ENCODE results near the gene OR13G1. TPM values are rescaled to one million over a fixed set of nuclear protein-coding genes. Genes with fewer than 3 reads are reported as not detected.

The OR13G1 gene
- total and polyA plus RNA-seq, 2 donors (not counting 3 experiments of a cell fraction or from before 2014, with no cell fraction given) = not detected

GRCh38 chr1:247646867-247647266 lies 32.7 kb downstream of the OR13G1 start:
- H3K4me2 ChIP-seq (ENCODE audit: insufficient read depth, low read length) = no peak overlapping the region
- intact Hi-C loops (cut with micrococcal nuclease) (no loop called here), dilution Hi-C loops (cut with MboI; ENCODE audit: extremely low pct_ligation_motif_present, low sequenced_read_pairs) (no loop called here)
- no peaks in the 10 kb centered on the region for H4K20me1 ChIP-seq (replicated peaks; ENCODE audit: control insufficient read depth, extremely low read depth, insufficient read depth, low read length)
- no peaks in the 10 kb centered on the region for H3K36me3 ChIP-seq (ENCODE audit: control insufficient read depth in 2 of 2, extremely low read depth in 1 of 2, insufficient read depth in 2 of 2, low read length in 2 of 2)
- H3K9me1 ChIP-seq (replicated peaks; ENCODE audit: control insufficient read depth, extremely low read depth, insufficient read depth, low read length) = no peaks in the 10 kb centered on the region
- H3K27ac ChIP-seq (ENCODE audit: insufficient read depth, low read depth, low read length) = no peak overlapping the region
- H3K4me3 ChIP-seq (replicated peaks in 1 of 3; ENCODE audit: insufficient read depth in 1 of 3, low read depth in 1 of 3, low read length in 3 of 3) = no peak overlapping the region
- no peak for TF ChIP-seq CTCF (IDR thresholded peaks at IDR 0.05; ENCODE audit: extremely low read depth in 1 of 2, insufficient read depth in 1 of 2, low read depth in 1 of 2, low read length in 2 of 2)
- TF ChIP-seq GATA2 (IDR thresholded peaks at IDR 0.05; ENCODE audit: insufficient read depth, insufficient read length, low read depth, low read length) = no peak
- no peak for TF ChIP-seq POLR2A (IDR thresholded peaks at IDR 0.05; ENCODE audit: low read depth, low read length)
- no peak for TF ChIP-seq JUN (IDR thresholded peaks at IDR 0.05; ENCODE audit: borderline replicate concordance, insufficient read depth, insufficient read length, low read depth)
- TF ChIP-seq EZH2 (IDR thresholded peaks at IDR 0.05; ENCODE audit: borderline replicate concordance, low read depth, low read length, severe bottlenecking) = no peak
- TF ChIP-seq POLR2AphosphoS5 (IDR thresholded peaks at IDR 0.05; ENCODE audit: insufficient read depth, low read depth, low read length) = no peak
- TF ChIP-seq MYC (IDR thresholded peaks at IDR 0.05; ENCODE audit: low read depth, low read length) = no peak
- no peak for TF ChIP-seq FOS (IDR thresholded peaks at IDR 0.05; ENCODE audit: borderline replicate concordance, insufficient read depth, low read length)
- no peak for TF ChIP-seq MAX (IDR thresholded peaks at IDR 0.05; ENCODE audit: insufficient read depth, insufficient read length)
- H3K79me2 ChIP-seq (ENCODE audit: control insufficient read depth, insufficient read depth, low read length) = no peaks in the 10 kb centered on the region
- no peak overlapping the region for H3K9ac ChIP-seq (replicated peaks; ENCODE audit: extremely low read depth, insufficient read depth, low read length)
- no peak overlapping the region for H2AFZ ChIP-seq (ENCODE audit: low read depth, low read length)
- CTCF ChIA-PET = no interaction called here
- H3K9me3 ChIP-seq (replicated peaks; ENCODE audit: control insufficient read depth, insufficient read depth, low read length) = peaks cover 2% of the 10 kb centered on the region
- H3K4me1 ChIP-seq (ENCODE audit: control insufficient read depth, extremely low read depth, insufficient read depth, low read length) = no peaks in the 10 kb centered on the region
- no peak for DNase-seq (ENCODE audit: low read depth, low spot score)
- POLR2A ChIA-PET = no interaction called here
- no TSS peak for BruUV-seq (replicated peaks)
- no peaks in the 10 kb centered on the region for H3K27me3 ChIP-seq (ENCODE audit: control insufficient read depth in 2 of 2, insufficient read depth in 2 of 2, low read length in 2 of 2)
- FAIRE-seq = no peak

All from endothelial cell of umbilical vein (primary cell).